ENCODE measurements around the gene CLASP1.

CLASP1 gene

DNA sequence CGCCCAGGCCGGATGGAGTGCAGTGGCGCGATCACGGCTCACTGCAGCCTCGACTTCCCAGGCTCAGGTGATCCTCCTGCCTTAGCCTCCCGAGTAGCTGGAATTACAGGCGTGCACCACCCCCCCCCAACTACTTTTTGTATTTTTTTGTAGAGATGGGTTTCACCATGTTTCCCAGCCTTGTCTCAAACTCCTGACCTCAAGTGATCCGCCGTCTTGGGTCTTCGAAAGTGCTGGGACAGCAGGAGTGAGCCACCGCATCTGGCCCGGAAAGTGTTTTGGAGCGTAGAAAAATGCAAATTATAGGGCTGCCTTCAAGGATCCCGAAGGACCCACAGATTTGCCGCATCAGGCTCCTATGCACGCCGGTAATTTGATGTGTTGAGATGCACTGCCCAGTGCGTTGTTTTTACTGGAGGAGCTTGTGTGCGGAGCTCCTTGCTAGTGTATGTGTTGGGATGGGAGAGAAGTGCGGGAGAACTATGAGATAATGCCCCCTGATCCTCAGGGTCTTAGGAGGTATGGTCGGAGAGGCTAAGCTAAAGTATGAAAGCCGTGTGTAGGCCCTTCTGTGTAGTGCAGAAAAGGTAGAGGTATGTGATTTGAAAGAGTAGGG lies 1.2 kb upstream of the CLASP1 start:
- Histone ChIP-seq H3K27me3 (ENCODE audit: low read depth, low read length) (no peaks in the 10 kb centered on the region), H3K4me3 (ENCODE audit: low read length) (peak overlapping the region; percentile 88), H3K9me3 (ENCODE audit: insufficient read depth, low read length) (no peaks in the 10 kb centered on the region), H3K4me1 (ENCODE audit: low read length) (peaks cover 13% of the 10 kb centered on the region), H3K27ac (ENCODE audit: low read length) (peak overlapping the region; percentile 94), H3K79me2 (ENCODE audit: low read length) (peaks cover 65% of the 10 kb centered on the region), H3K36me3 (replicated peaks; ENCODE audit: low read depth, low read length) (no peaks in the 10 kb centered on the region), H4K20me1 (ENCODE audit: insufficient read depth, low read length) (peaks cover 6% of the 10 kb centered on the region; the same call in 1 of the 2 replicates), H3K9ac (ENCODE audit: low read length) (peak overlapping the region; percentile 99), H2AFZ (ENCODE audit: low read depth, low read length) (peak overlapping the region; percentile 72), H3K4me2 (ENCODE audit: low read length) (peak overlapping the region; percentile 98)
- TF ChIP-seq EZH2phosphoT487 (IDR thresholded peaks at IDR 0.05; ENCODE audit: low read depth) (no peak), CTCF (IDR thresholded peaks at IDR 0.05; ENCODE audit: low read depth, low read length) (no peak)

- Histone ChIP-seq H3K9me3 (ENCODE audit: insufficient read depth, low read length) (no peaks in the 10 kb centered on the region), H3K27ac (ENCODE audit: low read length) (peak overlapping the region; percentile 94), H3K27me3 (ENCODE audit: low read depth, low read length) (no peaks in the 10 kb centered on the region), H3K36me3 (replicated peaks; ENCODE audit: low read depth, low read length) (no peaks in the 10 kb centered on the region), H3K79me2 (ENCODE audit: low read length) (peaks cover 71% of the 10 kb centered on the region), H3K4me1 (ENCODE audit: low read length) (peaks cover 13% of the 10 kb centered on the region), H3K4me2 (ENCODE audit: low read length) (peak overlapping the region; percentile 98), H3K9ac (ENCODE audit: low read length) (peak overlapping the region; percentile 99), H3K4me3 (ENCODE audit: low read length) (peak overlapping the region; percentile 88), H4K20me1 (ENCODE audit: insufficient read depth, low read length) (peaks cover 13% of the 10 kb centered on the region; the same call in 1 of the 2 replicates), H2AFZ (ENCODE audit: low read depth, low read length) (peak overlapping the region; percentile 94)
- TF ChIP-seq CTCF (IDR thresholded peaks at IDR 0.05; ENCODE audit: low read depth, low read length) = no peak
- TF ChIP-seq EZH2phosphoT487 (IDR thresholded peaks at IDR 0.05; ENCODE audit: low read depth) = no peak
Measured at GRCh38 chr2:121649596-121650314, 493 bp upstream of the CLASP1 start.

DNA sequence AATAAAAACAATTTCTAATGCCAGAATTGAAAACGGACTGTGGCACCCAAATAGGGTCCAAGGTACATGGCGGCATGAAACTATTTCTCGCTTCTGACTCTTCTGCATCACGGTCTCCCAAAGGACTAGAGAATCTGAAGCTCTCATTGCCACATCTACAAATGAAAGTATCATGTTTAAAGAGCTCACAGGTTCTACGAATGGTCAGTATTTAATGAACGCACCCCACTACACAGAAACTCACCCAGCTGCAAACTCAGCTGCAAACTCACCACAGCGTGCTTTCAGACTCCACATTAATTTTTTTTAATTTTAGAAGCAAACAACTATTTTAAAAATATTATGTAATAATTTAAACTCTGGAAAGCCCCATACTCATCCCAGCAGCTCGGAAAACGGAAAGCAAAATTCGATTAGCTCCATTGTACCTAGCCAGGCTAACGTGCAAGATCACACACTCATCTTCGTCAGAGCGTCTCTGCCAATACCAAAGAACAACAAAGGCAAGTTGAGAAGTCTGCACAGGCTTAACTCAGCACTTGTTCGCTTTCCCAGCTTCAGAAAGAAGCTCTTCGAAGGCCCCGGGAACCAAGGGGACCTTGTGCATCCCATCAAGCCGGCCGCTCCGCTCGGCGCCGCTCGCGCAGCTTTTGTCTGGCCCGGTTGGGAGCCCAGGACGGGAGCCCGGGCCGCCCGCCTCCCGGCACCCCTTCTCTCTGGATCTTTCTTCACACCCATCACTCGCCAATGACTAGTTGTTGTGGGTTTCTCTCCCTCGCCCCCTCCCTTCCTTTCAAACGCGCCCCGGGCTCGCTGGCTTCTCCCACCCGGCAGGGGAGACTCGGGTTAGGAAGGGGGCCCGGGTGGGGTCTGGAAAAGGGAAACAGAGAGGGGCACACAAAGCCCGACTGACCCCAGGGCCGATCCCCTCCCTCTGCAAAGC lies 785 bp downstream of the CLASP1 start:
- H2AFZ ChIP-seq (ENCODE audit: low read depth, low read length) = peak overlapping the region; percentile 60

More for the DNA sequence above, 785 bp downstream of the CLASP1 start:
- H3K27me3 ChIP-seq (ENCODE audit: low read depth, low read length) = no peaks in the 10 kb centered on the region
- H3K79me2 ChIP-seq (ENCODE audit: low read length) = peaks cover 84% of the 10 kb centered on the region
- H3K27ac ChIP-seq (ENCODE audit: low read length) = peak overlapping the region; percentile 94
- peaks cover 13% of the 10 kb centered on the region for H3K4me1 ChIP-seq (ENCODE audit: low read length)
- H3K9me3 ChIP-seq (ENCODE audit: insufficient read depth, low read length) = no peaks in the 10 kb centered on the region
- H3K4me3 ChIP-seq (ENCODE audit: low read length) = peak overlapping the region; percentile 88
- H4K20me1 ChIP-seq (ENCODE audit: insufficient read depth, low read length) = peaks cover 25% of the 10 kb centered on the region; the same call in 1 of the 2 replicates
- TF ChIP-seq EZH2phosphoT487 (IDR thresholded peaks at IDR 0.05; ENCODE audit: low read depth) (no peak), CTCF (IDR thresholded peaks at IDR 0.05; ENCODE audit: low read depth, low read length) (no peak)
- H3K4me2 ChIP-seq (ENCODE audit: low read length) = peak overlapping the region; percentile 74
- peak overlapping the region; percentile 99 for H3K9ac ChIP-seq (ENCODE audit: low read length)
- H3K36me3 ChIP-seq (replicated peaks; ENCODE audit: low read depth, low read length) = no peaks in the 10 kb centered on the region
